UCSD-AML1 (cell line): ENCODE data around the gene COMP.

Experiments
- DNase-seq: peaks from one replicate; lab custom pipeline; 2025; ENCODE audit not compliant: unreplicated experiment; lab: John Stamatoyannopoulos, UW

COMP gene

GRCh38 chr19:18770663-18771327 is 20.3 kb downstream of the COMP start:
- no peak for DNase-seq

GRCh38 chr19:18769989-18770528 is 21.0 kb downstream of the COMP start:
- no peak for DNase-seq

GRCh38 chr19:18768997-18769891 is 21.9 kb downstream of the COMP start:
- DNase-seq, result no peak

GRCh38 chr19:18768046-18768771 is 22.9 kb downstream of the COMP start:
- DNase-seq, result no peak

- no peak for DNase-seq
Measured at GRCh38 chr19:18765224-18765623, 25.9 kb downstream of the COMP start.

GRCh38 chr19:18764591-18765051 is 26.5 kb downstream of the COMP start:
- no peak for DNase-seq

GRCh38 chr19:18763674-18764590 is 27.2 kb downstream of the COMP start:
- DNase-seq, result no peak

GRCh38 chr19:18762125-18763023 is 28.7 kb downstream of the COMP start:
- DNase-seq, result no peak

GRCh38 chr19:18761531-18762110 is 29.5 kb downstream of the COMP start:
- DNase-seq, result no peak

GRCh38 chr19:18760440-18761383 is 30.4 kb downstream of the COMP start:
- no peak for DNase-seq

- DNase-seq, result no peak
Measured at GRCh38 chr19:18759995-18760426, 31.1 kb downstream of the COMP start.

- DNase-seq, result no peak
Measured at GRCh38 chr19:18759304-18759994, 31.7 kb downstream of the COMP start.

GRCh38 chr19:18756896-18757295 is 34.2 kb downstream of the COMP start:
- no peak for DNase-seq

GRCh38 chr19:18754501-18754900 is 36.6 kb downstream of the COMP start:
- DNase-seq, result no peak

GRCh38 chr19:18751571-18751970 is 39.5 kb downstream of the COMP start:
- DNase-seq, result no peak

- DNase-seq, result no peak
Measured at GRCh38 chr19:18750295-18750970, 40.7 kb downstream of the COMP start.
